ENCODE results near the gene HMGB4.

GRCh38 chr1:33823401-33823800 lies 40.5 kb upstream of the HMGB4 start:
- TF ChIP-seq ZNF747 (tag by site-specific recombination; IDR thresholded peaks at IDR 0.05), result no peak
- no peak for TF ChIP-seq HOXC10 (CRISPR knock-in tag; IDR thresholded peaks at IDR 0.05)

Data from HEK293 (cell line).